PC-9 (cell line): ENCODE results near the gene ERGIC1.

Experiments
- EZH2 ChIP-seq: fragments of 200-600 bp; sonication (generic); IDR thresholded peaks from 2 replicates; pipeline ENCODE4 v1.8.0; 2017; ENCODE audit warnings: antibody characterized with exemption, low read depth
- TF ChIP-seq, protein P1 (sequence below): fragments of 200-600 bp; sonication (generic); conservative IDR thresholded peaks from 2 replicates; pipeline ENCODE4 v1.6.1; 2017; ENCODE audit warnings: mixed run types, antibody characterized with exemption, mild to moderate bottlenecking, moderate library complexity

DNA sequence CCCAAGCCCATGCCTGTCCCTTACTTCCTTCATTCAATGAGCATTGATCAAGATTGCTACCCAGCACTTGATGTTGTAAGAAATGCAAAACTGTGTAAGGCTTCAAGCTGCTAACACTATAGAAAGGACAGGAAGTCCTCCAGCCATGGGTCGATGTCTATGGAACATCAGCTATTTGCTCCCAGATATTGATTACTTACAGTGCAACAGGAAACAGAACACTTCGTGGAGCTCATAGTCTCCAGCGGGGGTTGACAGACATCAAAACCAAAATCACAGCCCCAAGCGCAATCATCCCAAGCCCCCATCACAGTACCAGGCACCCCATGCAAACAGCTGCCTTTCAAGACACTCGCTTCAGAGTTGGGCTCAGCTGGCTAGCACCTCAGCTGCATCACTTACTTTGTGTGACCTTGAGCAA is 36.3 kb upstream of the ERGIC1 start:
- TF ChIP-seq, protein P1, sequence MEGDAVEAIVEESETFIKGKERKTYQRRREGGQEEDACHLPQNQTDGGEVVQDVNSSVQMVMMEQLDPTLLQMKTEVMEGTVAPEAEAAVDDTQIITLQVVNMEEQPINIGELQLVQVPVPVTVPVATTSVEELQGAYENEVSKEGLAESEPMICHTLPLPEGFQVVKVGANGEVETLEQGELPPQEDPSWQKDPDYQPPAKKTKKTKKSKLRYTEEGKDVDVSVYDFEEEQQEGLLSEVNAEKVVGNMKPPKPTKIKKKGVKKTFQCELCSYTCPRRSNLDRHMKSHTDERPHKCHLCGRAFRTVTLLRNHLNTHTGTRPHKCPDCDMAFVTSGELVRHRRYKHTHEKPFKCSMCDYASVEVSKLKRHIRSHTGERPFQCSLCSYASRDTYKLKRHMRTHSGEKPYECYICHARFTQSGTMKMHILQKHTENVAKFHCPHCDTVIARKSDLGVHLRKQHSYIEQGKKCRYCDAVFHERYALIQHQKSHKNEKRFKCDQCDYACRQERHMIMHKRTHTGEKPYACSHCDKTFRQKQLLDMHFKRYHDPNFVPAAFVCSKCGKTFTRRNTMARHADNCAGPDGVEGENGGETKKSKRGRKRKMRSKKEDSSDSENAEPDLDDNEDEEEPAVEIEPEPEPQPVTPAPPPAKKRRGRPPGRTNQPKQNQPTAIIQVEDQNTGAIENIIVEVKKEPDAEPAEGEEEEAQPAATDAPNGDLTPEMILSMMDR, result no peak
- TF ChIP-seq EZH2, result no peak
